K562 (cell line): ENCODE data around the gene MAP2K4. TPM values are rescaled to one million over a fixed set of nuclear protein-coding genes. Genes with fewer than 3 reads are reported as not detected.

Source experiments
- CBX3 ChIP-seq, 2 experiments: IDR thresholded peaks; 1 replicate in 1 of 2; 2 replicates in 1 of 2; pipeline ENCODE4 v1.6.1; 2012; ENCODE audit warnings: inconsistent platforms in 2 of 2, low read length in 2 of 2, borderline replicate concordance in 1 of 2, control low read depth in 1 of 2
- CHCHD3 ChIP-seq: fragments of 250-450 bp; sonication (Bioruptor Pico); IDR thresholded peaks from 2 replicates; pipeline ENCODE4 v2.1.2; 2022; ENCODE audit warnings: mild to moderate bottlenecking
- CREM ChIP-seq: IDR thresholded peaks from 2 replicates; pipeline ENCODE4 v1.6.1; 2014; ENCODE audit warnings: antibody characterized with exemption, low read depth
- EHMT2 ChIP-seq: fragments of 450-650 bp; IDR thresholded peaks from 2 replicates; pipeline ENCODE4 v1.6.1; 2018; ENCODE audit warnings: antibody characterized with exemption
- ERF ChIP-seq: fragments of 450-650 bp; formaldehyde crosslinking; IDR thresholded peaks from 2 replicates; pipeline ENCODE4 v1.4.0; 2020; ENCODE audit warnings: mild to moderate bottlenecking, mixed read lengths
- FOSL1 ChIP-seq: fragments of 200-800 bp; sonication (Bioruptor generic); conservative IDR thresholded peaks from 2 replicates; pipeline ENCODE4 v1.6.1; 2016; ENCODE audit warnings: missing genetic modification characterization, missing compliant biosample characterization
- FOXP1 ChIP-seq: sonication (generic); formaldehyde crosslinking; IDR thresholded peaks from 2 replicates; pipeline ENCODE4 v1.8.0; 2022; ENCODE audit warnings: mild to moderate bottlenecking, missing genetic modification reagents
- PHF21A ChIP-seq: fragments of 450-650 bp; IDR thresholded peaks from 2 replicates; pipeline ENCODE4 v1.6.1; 2017; ENCODE audit warnings: low read depth, borderline replicate concordance
- SIX5 ChIP-seq, 2 experiments: IDR thresholded peaks; 2 replicates each; pipeline ENCODE4 v1.6.1; 2011; ENCODE audit warnings: low read length in 2 of 2, borderline replicate concordance in 1 of 2, low read depth in 1 of 2, mild to moderate bottlenecking in 1 of 2, moderate library complexity in 1 of 2; ENCODE audit not compliant: insufficient read depth in 1 of 2
- SLC30A9 ChIP-seq: fragments of 250-450 bp; sonication (Bioruptor Pico); IDR thresholded peaks from 2 replicates; pipeline ENCODE4 v1.8.0; 2022; ENCODE audit warnings: mild to moderate bottlenecking, moderate library complexity
- TAF9B ChIP-seq: fragments of 450-650 bp; IDR thresholded peaks from 2 replicates; pipeline ENCODE4 v1.6.1; 2018; ENCODE audit warnings: mild to moderate bottlenecking; ENCODE audit not compliant: partially characterized antibody
- ZNF140 ChIP-seq: fragments of 250-450 bp; sonication (Bioruptor Pico); IDR thresholded peaks from 2 replicates; pipeline ENCODE4 v1.8.0; 2021; ENCODE audit warnings: moderate library complexity, mild to moderate bottlenecking, inconsistent platforms
- ZNF224 ChIP-seq: sonication (generic); formaldehyde crosslinking; IDR thresholded peaks from 2 replicates; pipeline ENCODE4 v1.8.0; 2022; ENCODE audit warnings: mild to moderate bottlenecking, missing genetic modification reagents
- ZNF583 ChIP-seq: fragments of 250-450 bp; sonication (Bioruptor Pico); IDR thresholded peaks from 2 replicates; pipeline ENCODE4 v1.4.0; 2020
- ZNF766 ChIP-seq: fragments of 200-800 bp; sonication (Bioruptor generic); conservative IDR thresholded peaks from 2 replicates; pipeline ENCODE4 v1.6.1; 2016; ENCODE audit warnings: missing genetic modification characterization, missing compliant biosample characterization
- polyA plus RNA-seq, 8 experiments: library from polyadenylated mRNA; depleted of rRNA in 4 of 8; stranded (reverse) in 5 of 8; unstranded in 3 of 8; fragments of >200 nt; fragmentation: Nextera tagmentation in 2 of 8; fragmentation: Illumina TruSeq in 1 of 8; extraction: Ambion mirVana in 2 of 8; extraction: Trizol in 1 of 8; gene quantifications; 2 replicates each; pipeline versions ENCODE4 v1.2.1 to v1.2.3, GENCODE V29; 2011 to 2014; ENCODE audit warnings: inconsistent platforms in 1 of 8, missing spikeins in 1 of 8
- total RNA-seq, 7 experiments: library from RNA; depleted of rRNA in 6 of 7; stranded (reverse); fragments of >200 nt in 6 of 7; fragmentation: Illumina TruSeq in 2 of 7; extraction: Trizol in 2 of 7; gene quantifications; 2 replicates each; pipeline versions ENCODE4 v1.2.1 to v1.2.3, GENCODE V29; 2011 to 2021; ENCODE audit warnings: low replicate concordance in 1 of 7
- TF ChIP-seq, protein P1 (sequence below), 2 experiments: fragments of 250-450 bp in 1 of 2; fragments of 450-650 bp in 1 of 2; sonication (Bioruptor Pico) in 1 of 2; IDR thresholded peaks; 2 replicates each; pipeline versions ENCODE4 v1.6.1 to v1.8.0; 2016 to 2021; ENCODE audit warnings: mild to moderate bottlenecking in 2 of 2, moderate library complexity in 2 of 2, missing compliant biosample characterization in 1 of 2, missing genetic modification characterization in 1 of 2
- TF ChIP-seq, protein P2 (sequence below): fragments of 450-650 bp; formaldehyde crosslinking; IDR thresholded peaks from 2 replicates; pipeline ENCODE4 v1.4.0; 2020; ENCODE audit warnings: mild to moderate bottlenecking, moderate library complexity
- TF ChIP-seq, protein P3 (sequence below): sonication (generic); formaldehyde crosslinking; IDR thresholded peaks from 2 replicates; pipeline ENCODE4 v1.8.0; 2022; ENCODE audit warnings: mild to moderate bottlenecking, missing genetic modification reagents
- TF ChIP-seq, protein P4 (sequence below): fragments of 450-650 bp; IDR thresholded peaks from 2 replicates; pipeline ENCODE4 v1.6.1; 2016; ENCODE audit warnings: antibody characterized with exemption
- TF ChIP-seq, protein P5 (sequence below): fragments of 250-450 bp; sonication (Bioruptor Pico); IDR thresholded peaks from 2 replicates; pipeline ENCODE4 v1.5.0; 2020; ENCODE audit warnings: mild to moderate bottlenecking, borderline replicate concordance

Gene MAP2K4
- total and polyA plus RNA-seq, 9 of the 15 experiments (the other 6 are each of a cell fraction or from before 2014, with no cell fraction given): 3.0 to 15.9 (median 10.8) TPM

DNA sequence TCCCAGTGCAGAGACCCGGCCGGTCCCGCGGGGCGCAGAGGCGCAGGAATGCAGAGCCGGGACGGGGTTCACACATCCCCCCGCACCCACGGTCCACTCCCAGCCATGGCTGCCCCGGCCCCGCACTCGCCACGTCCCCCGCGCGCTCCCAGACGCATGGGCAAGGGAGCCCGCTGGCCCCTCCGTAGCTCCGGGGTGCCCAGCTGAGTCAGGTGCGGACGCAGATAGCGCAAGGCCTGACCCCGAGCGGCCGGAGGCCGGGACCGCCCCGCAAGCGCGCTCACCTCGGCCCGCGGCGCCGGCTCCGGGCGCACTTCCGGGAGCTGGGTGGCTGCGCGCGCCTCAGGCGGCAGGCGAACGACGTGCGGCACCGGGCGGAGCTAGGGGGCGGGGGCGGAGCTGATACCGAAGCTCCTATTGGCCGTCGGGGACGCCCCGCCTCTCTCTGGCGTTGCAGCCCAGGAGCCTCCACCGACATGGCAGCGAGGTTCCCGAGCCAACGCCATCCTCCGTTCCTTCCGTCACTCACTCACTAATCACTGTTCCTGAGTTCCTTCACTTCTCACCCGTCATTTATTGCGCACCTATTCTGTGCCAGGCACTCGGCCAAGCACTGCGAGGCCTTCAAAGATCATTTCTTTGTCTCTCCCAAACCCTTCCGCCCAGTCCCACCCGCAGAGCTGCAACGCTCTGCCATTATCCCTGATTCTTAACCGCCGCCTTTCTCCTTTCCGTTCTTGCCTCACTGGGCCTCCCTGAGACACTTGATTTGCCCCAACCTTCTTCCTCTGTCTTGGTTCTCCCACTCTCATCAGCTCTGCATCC, 23.3 kb upstream of the MAP2K4 start, which contains the start of gene ZNF18 (continued):
- TF ChIP-seq, protein P1, sequence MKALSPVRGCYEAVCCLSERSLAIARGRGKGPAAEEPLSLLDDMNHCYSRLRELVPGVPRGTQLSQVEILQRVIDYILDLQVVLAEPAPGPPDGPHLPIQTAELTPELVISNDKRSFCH (CRISPR knock-in tag; IDR thresholded peaks at IDR 0.05): no peak
- TF ChIP-seq, protein P1 (tag; IDR thresholded peaks at IDR 0.05): no peak
- TF ChIP-seq EHMT2 (peak; percentile 72), FOSL1 (tag) (peak; percentile 55), TAF9B (peak; percentile 59), ZNF583 (CRISPR knock-in tag) (no peak), SIX5 (IDR thresholded peaks at IDR 0.05; ENCODE audit: borderline replicate concordance in 1 of 2, insufficient read depth in 1 of 2, low read depth in 1 of 2, low read length in 2 of 2) (no peak), ERF (CRISPR knock-in tag) (no peak), CREM (peak; percentile 60), ZNF140 (CRISPR knock-in tag) (no peak), CBX3 (IDR thresholded peaks at IDR 0.05; ENCODE audit: borderline replicate concordance in 1 of 2, low read length in 2 of 2) (no peak), CHCHD3 (CRISPR knock-in tag) (no peak), ZNF766 (no peak), ZNF224 (CRISPR knock-in tag) (no peak), FOXP1 (CRISPR knock-in tag) (peak; percentile 67; the same call in 1 of the 2 replicates), PHF21A (no peak), SLC30A9 (CRISPR knock-in tag) (no peak)
- TF ChIP-seq, protein P2, sequence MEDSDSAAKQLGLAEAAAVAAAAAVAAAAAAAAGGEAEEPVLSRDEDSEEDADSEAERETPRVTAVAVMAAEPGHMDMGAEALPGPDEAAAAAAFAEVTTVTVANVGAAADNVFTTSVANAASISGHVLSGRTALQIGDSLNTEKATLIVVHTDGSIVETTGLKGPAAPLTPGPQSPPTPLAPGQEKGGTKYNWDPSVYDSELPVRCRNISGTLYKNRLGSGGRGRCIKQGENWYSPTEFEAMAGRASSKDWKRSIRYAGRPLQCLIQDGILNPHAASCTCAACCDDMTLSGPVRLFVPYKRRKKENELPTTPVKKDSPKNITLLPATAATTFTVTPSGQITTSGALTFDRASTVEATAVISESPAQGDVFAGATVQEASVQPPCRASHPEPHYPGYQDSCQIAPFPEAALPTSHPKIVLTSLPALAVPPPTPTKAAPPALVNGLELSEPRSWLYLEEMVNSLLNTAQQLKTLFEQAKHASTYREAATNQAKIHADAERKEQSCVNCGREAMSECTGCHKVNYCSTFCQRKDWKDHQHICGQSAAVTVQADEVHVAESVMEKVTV (CRISPR knock-in tag): no peak
- TF ChIP-seq, protein P3, sequence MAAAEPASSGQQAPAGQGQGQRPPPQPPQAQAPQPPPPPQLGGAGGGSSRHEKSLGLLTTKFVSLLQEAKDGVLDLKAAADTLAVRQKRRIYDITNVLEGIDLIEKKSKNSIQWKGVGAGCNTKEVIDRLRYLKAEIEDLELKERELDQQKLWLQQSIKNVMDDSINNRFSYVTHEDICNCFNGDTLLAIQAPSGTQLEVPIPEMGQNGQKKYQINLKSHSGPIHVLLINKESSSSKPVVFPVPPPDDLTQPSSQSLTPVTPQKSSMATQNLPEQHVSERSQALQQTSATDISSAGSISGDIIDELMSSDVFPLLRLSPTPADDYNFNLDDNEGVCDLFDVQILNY (CRISPR knock-in tag): no peak
- TF ChIP-seq, protein P4, sequence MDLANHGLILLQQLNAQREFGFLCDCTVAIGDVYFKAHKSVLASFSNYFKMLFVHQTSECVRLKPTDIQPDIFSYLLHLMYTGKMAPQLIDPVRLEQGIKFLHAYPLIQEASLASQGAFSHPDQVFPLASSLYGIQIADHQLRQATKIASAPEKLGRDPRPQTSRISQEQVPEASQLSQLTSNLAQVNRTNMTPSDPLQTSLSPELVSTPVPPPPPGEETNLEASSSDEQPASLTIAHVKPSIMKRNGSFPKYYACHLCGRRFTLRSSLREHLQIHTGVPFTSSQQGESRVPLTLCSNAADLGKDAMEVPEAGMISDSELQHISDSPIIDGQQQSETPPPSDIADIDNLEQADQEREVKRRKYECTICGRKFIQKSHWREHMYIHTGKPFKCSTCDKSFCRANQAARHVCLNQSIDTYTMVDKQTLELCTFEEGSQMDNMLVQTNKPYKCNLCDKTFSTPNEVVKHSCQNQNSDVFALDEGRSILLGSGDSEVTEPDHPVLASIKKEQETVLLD: no peak
- TF ChIP-seq, protein P5, sequence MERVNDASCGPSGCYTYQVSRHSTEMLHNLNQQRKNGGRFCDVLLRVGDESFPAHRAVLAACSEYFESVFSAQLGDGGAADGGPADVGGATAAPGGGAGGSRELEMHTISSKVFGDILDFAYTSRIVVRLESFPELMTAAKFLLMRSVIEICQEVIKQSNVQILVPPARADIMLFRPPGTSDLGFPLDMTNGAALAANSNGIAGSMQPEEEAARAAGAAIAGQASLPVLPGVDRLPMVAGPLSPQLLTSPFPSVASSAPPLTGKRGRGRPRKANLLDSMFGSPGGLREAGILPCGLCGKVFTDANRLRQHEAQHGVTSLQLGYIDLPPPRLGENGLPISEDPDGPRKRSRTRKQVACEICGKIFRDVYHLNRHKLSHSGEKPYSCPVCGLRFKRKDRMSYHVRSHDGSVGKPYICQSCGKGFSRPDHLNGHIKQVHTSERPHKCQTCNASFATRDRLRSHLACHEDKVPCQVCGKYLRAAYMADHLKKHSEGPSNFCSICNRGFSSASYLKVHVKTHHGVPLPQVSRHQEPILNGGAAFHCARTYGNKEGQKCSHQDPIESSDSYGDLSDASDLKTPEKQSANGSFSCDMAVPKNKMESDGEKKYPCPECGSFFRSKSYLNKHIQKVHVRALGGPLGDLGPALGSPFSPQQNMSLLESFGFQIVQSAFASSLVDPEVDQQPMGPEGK: no peak
